NCI-H2227 treated with DMSO at 0.1 percent for 48 hours (cell line): ENCODE measurements around the gene GNAQ.
A peak's percentile ranks its signal among the peaks of the same experiment; 100 is the strongest.

Source experiments
- DNase-seq: peaks from one replicate; lab custom pipeline; 2025; lab: John Stamatoyannopoulos, UW

Gene GNAQ

DNA sequence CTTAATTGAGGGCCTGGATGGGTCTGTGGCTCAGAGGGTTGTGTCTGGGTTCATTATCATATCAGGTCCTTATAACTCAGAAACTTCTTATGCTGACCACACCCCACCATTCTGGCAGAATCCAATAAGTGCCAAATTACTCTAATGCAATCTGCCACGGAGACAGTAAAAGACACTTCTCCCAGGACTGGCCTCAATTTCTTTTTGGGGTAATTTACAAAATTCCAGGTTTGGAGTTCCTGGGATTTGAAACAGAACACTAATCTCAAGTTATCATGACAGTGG, 187.8 kb downstream of the GNAQ start:
- no peak for DNase-seq

GRCh38 chr9:77843076-77843870, 188.3 kb downstream of the GNAQ start:
- peak; percentile 1 for DNase-seq

GRCh38 chr9:77841739-77842386, 189.7 kb downstream of the GNAQ start:
- DNase-seq = no peak

DNA sequence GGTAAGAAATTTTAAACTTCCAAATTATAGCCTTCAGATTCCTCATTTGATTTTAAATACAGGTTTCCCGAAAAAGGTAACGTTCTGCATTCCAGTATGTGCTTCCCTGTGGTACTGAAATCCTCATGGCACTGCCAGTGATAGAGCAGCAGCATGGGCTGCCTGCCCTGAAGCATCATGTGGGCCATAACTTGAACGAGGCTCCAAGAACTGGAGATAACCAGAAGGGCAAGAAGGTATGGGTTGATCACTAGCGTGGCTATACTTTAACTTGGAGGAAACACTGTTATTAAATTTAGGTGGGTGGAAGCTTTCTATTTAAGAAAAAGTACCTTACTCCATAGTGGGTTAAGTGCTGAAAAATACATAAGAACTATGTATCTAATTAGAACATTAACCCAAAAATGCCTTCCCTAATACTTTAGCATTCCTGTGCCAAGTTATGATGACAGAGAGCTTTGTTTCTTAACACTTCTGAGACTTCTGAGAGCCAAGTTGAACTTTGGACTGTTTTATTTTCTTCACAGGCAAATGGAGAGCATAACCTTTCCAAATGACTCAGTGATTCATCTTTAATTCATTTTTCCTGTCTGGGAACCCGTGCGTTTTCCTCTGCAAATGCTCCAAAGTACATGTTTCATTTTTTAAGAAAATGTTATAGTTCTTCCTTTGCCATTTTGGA, 192.0 kb downstream of the GNAQ start:
- DNase-seq = no peak

DNA sequence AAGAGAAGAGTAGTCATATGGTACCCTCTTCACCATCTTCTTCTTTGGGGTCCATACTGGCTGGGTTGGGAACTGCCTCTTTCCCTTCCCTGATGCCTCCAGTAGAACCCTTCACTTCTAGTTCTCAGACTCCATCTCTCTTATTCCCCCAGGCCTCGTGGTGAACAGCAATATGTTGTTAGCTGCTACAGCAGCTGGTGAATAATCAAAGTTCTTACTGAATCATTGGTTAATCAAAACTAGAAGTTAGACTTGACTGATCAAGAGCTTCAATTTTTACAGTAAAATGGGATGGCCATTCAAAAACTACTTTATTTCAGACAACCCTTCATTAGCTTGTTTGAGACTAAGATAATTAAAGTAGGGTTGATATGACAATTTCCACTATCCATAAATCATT, 192.6 kb downstream of the GNAQ start:
- no peak for DNase-seq

DNA sequence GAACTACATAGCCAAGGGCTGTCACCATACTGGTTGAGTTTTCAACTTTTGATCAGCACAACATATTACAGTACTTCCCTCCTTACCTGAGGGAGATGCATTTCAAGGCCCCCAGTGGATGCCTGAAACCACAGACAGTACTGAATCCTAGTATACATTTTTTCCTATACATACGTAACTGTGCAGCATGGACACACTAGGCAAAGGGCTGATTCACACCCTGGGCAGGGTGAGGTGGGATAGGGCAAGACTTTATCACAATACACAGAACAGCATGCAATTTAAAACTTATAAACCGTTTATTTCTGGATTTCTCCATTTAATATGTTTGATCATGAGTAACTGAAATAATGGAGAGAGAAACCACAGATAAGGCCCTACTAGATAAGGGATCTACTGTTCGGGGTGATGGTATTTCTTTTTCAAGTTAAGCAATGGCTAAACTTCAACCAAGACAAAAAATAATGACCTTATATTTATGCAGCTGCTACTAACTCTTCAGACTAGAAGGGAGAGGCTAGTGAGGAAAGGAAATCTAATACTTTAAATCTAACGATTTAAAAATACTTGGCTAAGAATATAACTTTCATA, 196.6 kb downstream of the GNAQ start:
- DNase-seq = no peak

DNA sequence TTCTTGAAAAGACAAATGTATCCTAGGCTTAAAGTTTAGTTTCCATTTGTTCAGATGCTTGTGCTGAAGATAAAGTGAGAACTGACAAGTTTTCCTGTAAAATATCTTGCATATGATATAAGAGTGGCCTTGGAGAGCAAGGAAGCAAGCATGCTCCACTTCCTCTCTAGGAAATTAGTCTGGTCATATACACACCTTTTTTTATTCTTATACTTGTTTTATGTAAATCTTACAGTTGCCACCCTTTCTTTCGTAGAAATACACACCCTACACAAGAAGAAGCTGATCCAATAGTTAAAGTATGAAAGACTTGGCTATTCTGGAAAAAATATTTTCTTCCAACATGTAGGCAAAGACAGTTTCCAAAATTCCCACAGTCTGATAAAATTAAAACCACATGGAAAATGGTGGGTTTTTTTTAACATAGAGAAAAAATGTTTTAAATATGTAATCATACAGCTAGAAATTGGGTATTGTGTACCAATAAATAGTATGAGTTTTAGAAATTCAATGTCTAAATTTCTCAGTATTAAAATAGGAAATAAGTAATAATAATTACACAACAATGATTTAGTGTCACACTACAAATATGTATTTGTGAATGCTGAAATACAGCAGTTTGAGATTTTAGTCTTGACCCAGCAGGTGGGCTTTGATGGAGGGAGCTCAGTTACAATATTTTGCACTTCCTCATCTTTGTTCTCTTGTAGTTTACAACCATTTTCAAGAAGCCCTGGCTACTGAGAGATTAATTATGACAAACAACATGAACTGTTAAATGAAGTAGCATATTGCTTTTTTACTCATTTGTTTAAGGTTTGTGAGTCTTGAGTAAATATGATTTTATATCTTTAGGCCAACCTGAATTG, 197.8 kb downstream of the GNAQ start:
- DNase-seq = no peak

DNA sequence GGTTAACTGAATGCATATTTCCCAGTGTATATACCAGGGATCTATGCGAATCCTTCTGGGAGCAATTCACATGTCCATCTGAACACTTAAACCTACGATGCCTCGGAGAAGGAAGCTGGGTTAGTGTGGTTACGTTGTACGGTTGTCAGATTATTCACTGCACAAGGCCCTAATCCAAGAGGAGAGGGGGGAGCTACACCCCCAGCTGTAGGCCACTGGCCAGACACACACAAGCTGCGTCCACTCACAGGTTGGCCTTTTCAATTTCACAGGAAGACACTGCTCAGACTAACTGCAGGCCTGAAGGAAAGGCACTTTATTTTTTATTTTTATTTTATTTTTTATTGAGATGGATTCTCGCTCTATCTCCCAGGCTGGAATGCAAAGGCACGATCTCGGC, 199.0 kb downstream of the GNAQ start:
- no peak for DNase-seq

- no peak for DNase-seq
Observed at GRCh38 chr9:77831781-77832180, 199.8 kb downstream of the GNAQ start.

DNA sequence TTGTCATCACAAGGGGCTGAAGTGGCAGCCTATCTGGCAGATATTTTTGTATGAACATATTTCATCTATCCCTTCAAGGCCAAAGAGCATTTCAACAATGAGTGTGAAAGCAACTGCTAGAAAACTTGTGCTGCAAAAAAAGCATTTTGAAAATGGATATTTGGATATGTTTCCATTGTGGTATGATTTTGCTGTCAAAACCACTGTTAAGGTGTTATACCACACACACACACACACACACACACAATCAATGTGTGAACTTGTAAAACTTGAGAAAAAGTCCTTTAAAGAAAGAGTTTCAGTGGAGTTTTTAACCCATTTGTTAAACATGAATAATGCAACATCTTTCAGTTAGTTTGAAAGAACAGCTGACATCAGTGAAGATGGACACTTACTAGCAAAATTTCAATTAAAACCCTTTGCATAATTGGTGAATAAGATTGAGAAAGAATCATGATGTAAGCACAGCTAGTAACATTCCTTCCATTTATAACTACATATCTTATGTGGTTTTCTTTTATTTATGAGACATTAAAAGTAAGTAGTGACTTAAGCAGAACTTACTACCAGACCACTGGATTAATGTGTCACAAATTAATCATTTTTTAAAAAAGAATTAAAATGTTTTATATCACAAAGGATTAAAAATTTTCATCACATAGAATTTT, 200.9 kb downstream of the GNAQ start:
- DNase-seq = no peak

DNA sequence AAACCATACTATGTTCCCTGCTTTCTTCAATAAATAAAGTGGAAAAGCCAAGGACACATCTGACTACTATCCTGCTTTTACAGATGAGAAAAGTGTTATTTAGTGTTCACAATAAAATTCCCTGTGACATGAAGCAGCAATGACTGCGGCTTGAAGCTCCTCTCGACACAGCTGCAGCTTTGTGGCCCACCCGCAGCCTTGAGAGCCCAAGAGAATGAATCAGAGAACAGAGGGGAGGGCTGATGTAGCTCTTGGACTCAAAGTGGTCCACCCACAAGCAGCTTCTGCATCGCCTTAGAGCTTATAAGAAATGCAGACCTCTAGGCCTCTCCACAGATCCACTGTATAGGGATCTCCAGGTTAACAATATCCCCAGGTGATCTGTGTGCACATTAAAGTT, 202.2 kb downstream of the GNAQ start:
- no peak for DNase-seq

DNA sequence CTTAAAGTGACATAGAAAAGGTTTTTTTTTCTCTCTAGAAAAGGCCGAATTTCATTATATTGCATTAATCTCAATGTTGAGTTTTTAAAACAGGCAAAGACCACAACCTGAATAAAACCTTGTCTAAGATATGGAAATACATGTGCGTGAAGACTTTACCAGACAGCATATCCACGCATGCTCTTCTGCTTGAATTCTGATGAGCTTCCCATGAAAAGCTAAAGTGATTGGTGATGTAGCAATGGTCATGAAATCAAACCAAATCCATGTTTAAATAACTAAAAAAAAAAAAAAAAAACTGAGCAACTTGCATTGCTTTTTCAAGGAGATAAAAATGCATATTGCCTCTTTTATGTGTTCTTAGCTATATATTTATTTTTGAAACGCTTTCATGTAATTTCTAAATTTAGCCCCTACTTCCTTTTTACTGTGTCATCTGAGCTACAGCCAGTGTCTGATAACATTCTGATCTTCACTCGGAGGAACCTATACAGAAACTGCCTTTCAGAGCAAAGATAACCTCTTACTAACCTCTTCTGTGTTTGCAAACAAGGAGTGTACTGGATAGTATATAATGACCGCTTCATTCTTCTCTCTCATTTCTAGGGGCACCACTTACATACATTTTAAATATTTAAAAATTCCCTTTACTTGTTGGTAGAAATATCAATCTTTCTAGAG, 204.4 kb downstream of the GNAQ start:
- DNase-seq = no peak

DNA sequence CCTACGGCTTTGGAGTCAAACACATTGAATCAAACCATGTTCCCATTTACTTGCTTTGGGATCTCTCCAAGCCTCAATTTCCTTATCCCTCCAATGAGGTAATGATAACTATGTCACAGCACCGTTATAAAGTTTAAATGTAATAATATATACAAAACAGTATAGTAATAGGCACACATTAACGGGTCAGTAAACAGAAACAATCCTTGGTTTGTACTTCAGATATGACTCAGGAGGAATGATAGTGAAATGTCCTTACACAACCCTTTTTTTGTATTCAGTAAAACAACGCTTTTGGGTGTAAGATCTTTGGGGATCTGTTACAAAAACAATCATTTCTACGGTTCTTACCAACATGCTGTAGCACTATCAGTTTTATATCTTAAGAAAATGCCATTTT, 205.0 kb downstream of the GNAQ start:
- DNase-seq = no peak

GRCh38 chr9:77826116-77826515, 205.5 kb downstream of the GNAQ start:
- no peak for DNase-seq

DNA sequence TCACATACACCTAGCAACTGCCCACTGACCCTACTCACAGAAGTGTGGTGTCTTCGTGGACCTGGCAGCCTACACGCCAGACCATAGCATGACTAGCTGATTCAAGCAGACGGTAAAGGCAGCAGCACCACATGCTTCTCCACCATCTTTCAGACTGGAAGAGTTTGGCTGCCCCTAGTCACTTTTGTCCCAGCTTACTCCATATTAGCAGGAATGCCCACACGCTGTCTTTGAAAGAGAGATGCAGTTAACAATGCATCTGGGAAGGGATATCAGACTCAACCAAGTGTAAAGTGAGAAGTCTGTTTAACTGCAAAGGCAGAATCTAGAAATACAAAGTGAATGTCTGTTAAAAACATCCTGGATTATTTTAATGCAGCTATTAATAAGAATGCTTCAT, 206.2 kb downstream of the GNAQ start:
- no peak for DNase-seq

DNA sequence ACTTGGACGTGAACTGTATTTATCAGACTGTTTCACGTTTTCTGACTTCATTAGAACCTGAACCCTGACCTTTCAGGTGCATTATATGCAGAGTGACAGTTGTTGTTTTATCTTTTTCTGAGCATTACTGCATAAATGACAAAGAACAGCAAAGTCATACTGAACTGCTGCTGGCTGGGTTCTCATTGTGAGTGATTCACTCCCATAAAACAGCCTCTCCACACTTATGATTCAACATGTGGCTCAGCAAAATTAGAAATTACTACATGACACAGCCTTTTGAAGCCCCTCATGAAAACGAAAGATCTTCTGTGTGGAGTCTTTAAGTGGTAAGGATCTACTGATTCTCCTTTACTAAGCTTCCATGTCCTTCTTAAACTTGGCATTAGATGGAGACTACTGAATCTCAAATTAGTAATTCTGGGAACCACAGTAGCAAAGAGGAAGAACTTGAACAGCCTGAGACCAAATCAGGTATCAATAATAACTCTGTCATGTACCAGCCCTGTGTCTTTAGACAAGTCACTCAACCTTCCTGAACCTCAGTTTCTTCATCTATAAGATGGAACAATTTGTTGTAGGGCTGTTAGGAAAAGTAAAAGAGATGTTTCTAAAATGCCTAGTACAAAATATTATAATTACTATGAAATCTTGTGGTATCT, 211.2 kb downstream of the GNAQ start:
- DNase-seq = no peak

DNA sequence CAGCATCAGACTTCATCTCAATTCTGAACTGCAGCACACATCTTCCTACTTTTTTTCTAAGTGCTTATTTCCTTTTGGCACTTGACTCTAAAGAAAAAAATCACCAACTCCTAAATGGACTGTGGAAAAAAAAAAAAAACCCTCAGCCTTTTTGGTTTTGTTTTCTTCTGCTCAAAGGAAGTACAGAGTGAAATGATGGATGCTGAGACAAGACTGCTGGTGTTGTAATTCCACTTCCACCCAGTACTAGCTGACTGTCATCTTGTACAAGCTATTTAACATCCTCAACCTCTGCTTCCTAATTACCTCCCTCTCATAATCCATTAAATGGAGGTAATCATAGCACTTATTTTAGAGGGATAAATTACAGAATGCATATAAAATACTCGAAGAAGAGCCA, 212.0 kb downstream of the GNAQ start:
- no peak for DNase-seq

DNA sequence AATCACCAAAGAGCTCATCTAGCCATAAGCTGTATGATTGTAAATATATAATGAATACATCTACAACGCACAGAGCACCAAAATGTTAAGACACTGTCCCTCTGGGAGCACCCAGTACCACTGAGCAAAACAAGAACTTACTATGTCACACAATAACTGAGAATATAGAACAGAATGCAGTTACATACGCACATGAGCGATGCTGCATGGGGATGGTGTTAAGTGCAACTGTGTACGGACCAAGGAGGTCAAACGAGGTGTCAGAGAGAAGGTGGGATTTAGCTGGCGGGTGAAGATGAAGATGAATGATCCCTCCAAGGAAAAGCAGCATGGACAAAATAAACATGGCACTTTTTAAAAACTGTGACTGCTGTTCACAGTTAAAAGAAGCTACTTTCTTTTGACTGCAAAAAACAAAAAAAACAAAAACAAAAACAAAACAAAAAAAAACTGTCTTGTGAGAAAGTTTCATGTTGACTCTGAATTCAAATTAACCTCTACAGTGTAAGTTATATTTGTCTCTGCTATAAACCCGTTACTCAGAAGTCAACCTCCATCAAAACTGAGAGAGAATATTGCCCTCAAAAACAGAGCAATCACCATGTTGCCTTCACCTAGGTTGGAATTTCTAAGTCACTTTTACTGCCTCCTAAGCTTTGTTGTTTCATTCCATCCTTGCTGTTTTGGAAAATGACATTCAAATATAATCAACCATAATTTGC, 213.9 kb downstream of the GNAQ start:
- no peak for DNase-seq

- DNase-seq = no peak
Observed at GRCh38 chr9:77816641-77817341, 214.8 kb downstream of the GNAQ start.
